GM12891 (cell line): Measurements from ENCODE around the gene RAX2.

Source experiments
- DNase-seq: peaks from one replicate; pipeline ENCODE4 v3.0.0; 2011; ENCODE audit warnings: low spot score; ENCODE audit not compliant: insufficient read length
- FAIRE-seq: peaks from 2 replicates; lab custom pipeline; 2011; peaks lifted over from hg19 to GRCh38; lab: Jason Lieb, UNC
- PAX5 ChIP-seq: IDR thresholded peaks from 2 replicates; pipeline ENCODE4 v1.6.1; 2011; ENCODE audit warnings: low read length, moderate library complexity, mild to moderate bottlenecking; ENCODE audit not compliant: insufficient read depth, severe bottlenecking
- POLR2A ChIP-seq: IDR thresholded peaks from 2 replicates; pipeline ENCODE4 v1.6.1; 2011; ENCODE audit warnings: low read depth, low read length, control low read depth
- POLR2AphosphoS5 ChIP-seq: IDR thresholded peaks from 2 replicates; pipeline ENCODE4 v1.6.1; 2011; ENCODE audit warnings: low read depth, low read length, control low read depth
- POU2F2 ChIP-seq: IDR thresholded peaks from 2 replicates; pipeline ENCODE4 v1.6.1; 2011; ENCODE audit warnings: low read depth, mild to moderate bottlenecking, control low read depth, low read length, moderate library complexity
- SPI1 ChIP-seq: IDR thresholded peaks from 2 replicates; pipeline ENCODE4 v1.6.1; 2011; ENCODE audit warnings: low read depth, low read length, control low read depth
- TAF1 ChIP-seq: IDR thresholded peaks from 2 replicates; pipeline ENCODE4 v1.6.1; 2011; ENCODE audit warnings: low read depth, low read length, control low read depth

RAX2 gene

GRCh38 chr19:3721887-3722442, 50.1 kb downstream of the RAX2 start:
- no peak for FAIRE-seq
- TF ChIP-seq SPI1 (no peak), TAF1 (no peak), POLR2AphosphoS5 (no peak), PAX5 (no peak), POU2F2 (no peak), POLR2A (no peak)
- no peak for DNase-seq

GRCh38 chr19:3721131-3721886, 50.7 kb downstream of the RAX2 start:
- TF ChIP-seq PAX5 (peak; percentile 10), SPI1 (no peak), TAF1 (no peak), POLR2A (no peak), POLR2AphosphoS5 (no peak)
- FAIRE-seq (peak; percentile 63), DNase-seq (peak; percentile 94)

- no peak for DNase-seq
- no peak for FAIRE-seq
- no peak for TF ChIP-seq TAF1
These were observed 51.6 kb downstream of the RAX2 start for GRCh38 chr19:3720349-3720917.

- FAIRE-seq (no peak), DNase-seq (no peak)
- TF ChIP-seq TAF1 (no peak), POLR2AphosphoS5 (no peak), POU2F2 (no peak), PAX5 (no peak), SPI1 (no peak), POLR2A (no peak)
These were observed 52.2 kb downstream of the RAX2 start for GRCh38 chr19:3719868-3720267.
